HCT116 (cell line): ENCODE data around the gene TMEM132D. TPM values are rescaled to one million over a fixed set of nuclear protein-coding genes. Genes with fewer than 3 reads are reported as not detected.

ENCODE experiments used
- ATAC-seq: fragments of 200-7000 bp; cut with Tn5 transposase; 2 replicates; pipeline ENCODE4 v1.9.1; 2020; ENCODE audit warnings: mild to moderate bottlenecking, moderate library complexity
- BruUV-seq: library from RNA; stranded (reverse); fragments of 400-500 nt; replicated peaks from 2 replicates; lab custom pipeline; 2021; lab: Mats Ljungman, UMichigan
- CTCF ChIA-PET: fragments of 300-600 bp; sonication (Branson Sonifier 250); formaldehyde crosslinking; loops from one replicate; lab custom pipeline; 2021; ENCODE audit warnings: antibody characterized with exemption; lab: Charles Lee
- POLR2A ChIA-PET: fragments of 300-600, 350-600 bp; sonication (Branson Sonifier 250); formaldehyde crosslinking; loops from one replicate; lab custom pipeline; 2021; ENCODE audit warnings: antibody characterized with exemption; lab: Charles Lee
- RAD21 ChIA-PET, 2 experiments: fragments of 300-600 bp; sonication (Branson Sonifier 250); formaldehyde crosslinking; loops; one replicate each; lab custom pipeline; 2023; ENCODE audit warnings: low total read pairs in 2 of 2; ENCODE audit not compliant: uncharacterized antibody in 2 of 2, unreplicated experiment in 2 of 2, low non-redundant PET in 1 of 2; lab: Charles Lee
- DNase-seq: peaks from one replicate; pipeline ENCODE4 v3.0.0-alpha.2; 2010; ENCODE audit warnings: low read depth, low spot score
- H2AFZ ChIP-seq: fragments of 200-600 bp; shearing (Covaris generic), sonication (generic); 2 replicates; pipeline ENCODE4 v1.6.1; 2017; ENCODE audit warnings: low read depth, mixed run types, mixed read lengths, antibody characterized with exemption, low read length; ENCODE audit not compliant: poor library complexity, severe bottlenecking
- H3K27ac ChIP-seq: 2 replicates; pipeline ENCODE4 v1.5.1; 2012; ENCODE audit warnings: low read depth, low read length
- H3K27me3 ChIP-seq: fragments of 200-600 bp; sonication (generic); 2 replicates; pipeline ENCODE4 v1.6.1; 2016; ENCODE audit warnings: mixed run types, low read length, mixed read lengths; ENCODE audit not compliant: insufficient read depth
- H3K36me3 ChIP-seq, 2 experiments: fragments of 200-500 bp in 1 of 2; fragments of 200-600 bp in 1 of 2; sonication (Bioruptor generic) in 1 of 2; sonication (generic) in 1 of 2; 2 replicates each; pipeline versions ENCODE4 v1.5.1 to v1.6.1; 2014 to 2016; ENCODE audit warnings: low read length in 2 of 2, inconsistent platforms in 1 of 2, mixed read lengths in 1 of 2, mixed run types in 1 of 2; ENCODE audit not compliant: insufficient read depth in 2 of 2, control insufficient read depth in 1 of 2
- H3K4me1 ChIP-seq, 2 experiments: fragments of 200-600 bp in 1 of 2; sonication (generic) in 1 of 2; 2 replicates each; pipeline versions ENCODE4 v1.5.1 to v1.6.1; 2012 to 2017; ENCODE audit warnings: low read length in 2 of 2, inconsistent platforms in 1 of 2, mild to moderate bottlenecking in 1 of 2, mixed read lengths in 1 of 2, mixed run types in 1 of 2, moderate library complexity in 1 of 2; ENCODE audit not compliant: insufficient read depth in 2 of 2, control insufficient read depth in 1 of 2
- H3K4me2 ChIP-seq: fragments of 200-600 bp; sonication (generic); 2 replicates; pipeline ENCODE4 v1.6.1; 2017; ENCODE audit warnings: mixed run types, low read length, mixed read lengths
- H3K4me3 ChIP-seq, 2 experiments: fragments of 200-600 bp in 1 of 2; sonication (generic) in 1 of 2; replicated peaks in 1 of 2; 2 replicates each; pipeline ENCODE4 v1.5.1; 2011 to 2016; ENCODE audit warnings: low read length in 2 of 2, control low read depth in 1 of 2, low read depth in 1 of 2, mild to moderate bottlenecking in 1 of 2, mixed read lengths in 1 of 2, mixed run types in 1 of 2
- H3K79me2 ChIP-seq: fragments of 200-600 bp; sonication (generic); 2 replicates; pipeline ENCODE4 v1.6.1; 2017; ENCODE audit warnings: mild to moderate bottlenecking, mixed run types, low read length, moderate library complexity, mixed read lengths; ENCODE audit not compliant: insufficient read depth
- H3K9ac ChIP-seq: fragments of 200-600 bp; sonication (generic); 2 replicates; pipeline ENCODE4 v1.6.1; 2016; ENCODE audit warnings: low read length, mixed read lengths
- H3K9me2 ChIP-seq: fragments of 200-600 bp; sonication (generic), shearing (Covaris generic); 2 replicates; pipeline ENCODE4 v1.6.1; 2017; ENCODE audit warnings: mixed run types, mild to moderate bottlenecking, moderate library complexity; ENCODE audit not compliant: insufficient read depth
- H3K9me3 ChIP-seq, 2 experiments: fragments of 200-500 bp in 1 of 2; fragments of 200-600 bp in 1 of 2; sonication (Bioruptor generic) in 1 of 2; sonication (generic) in 1 of 2; 2 replicates each; pipeline ENCODE4 v1.6.1; 2014 to 2017; ENCODE audit warnings: low read length in 2 of 2, mixed read lengths in 2 of 2, inconsistent platforms in 1 of 2, low read depth in 1 of 2, mild to moderate bottlenecking in 1 of 2, mixed run types in 1 of 2, moderate library complexity in 1 of 2; ENCODE audit not compliant: control insufficient read depth in 1 of 2, insufficient read depth in 1 of 2
- H4K20me1 ChIP-seq: fragments of 200-600 bp; sonication (generic), shearing (Covaris generic); 2 replicates; pipeline ENCODE4 v1.6.1; 2017; ENCODE audit warnings: mixed run types, mild to moderate bottlenecking, moderate library complexity; ENCODE audit not compliant: insufficient read depth
- CBX3 ChIP-seq: IDR thresholded peaks from 2 replicates; pipeline ENCODE4 v1.6.1; 2012; ENCODE audit warnings: low read depth
- CEBPB ChIP-seq: IDR thresholded peaks from 2 replicates; pipeline ENCODE4 v1.6.1; 2012; ENCODE audit warnings: low read depth
- EGR1 ChIP-seq: IDR thresholded peaks from 2 replicates; pipeline ENCODE4 v1.6.1; 2012; ENCODE audit warnings: low read depth
- ELF1 ChIP-seq: IDR thresholded peaks from 2 replicates; pipeline ENCODE4 v1.6.1; 2012; ENCODE audit warnings: low read depth, borderline replicate concordance
- EZH2 ChIP-seq: fragments of 200-600 bp; sonication (generic); IDR thresholded peaks from 2 replicates; pipeline ENCODE4 v1.6.1; 2017; ENCODE audit warnings: antibody characterized with exemption, mixed run types
- EZH2phosphoT487 ChIP-seq: fragments of 200-600 bp; IDR thresholded peaks from 2 replicates; pipeline ENCODE4 v1.6.1; 2018; ENCODE audit warnings: antibody characterized with exemption, borderline replicate concordance
- FOSL1 ChIP-seq: IDR thresholded peaks from 2 replicates; pipeline ENCODE4 v1.6.1; 2012; ENCODE audit warnings: low read depth
- JUND ChIP-seq: IDR thresholded peaks from 2 replicates; pipeline ENCODE4 v1.6.1; 2012
- POLR2A ChIP-seq: IDR thresholded peaks from 2 replicates; pipeline ENCODE4 v1.7.0; 2011; ENCODE audit warnings: borderline replicate concordance; ENCODE audit not compliant: insufficient read depth, insufficient read length; ENCODE audit errors: extremely low read depth
- POLR2AphosphoS5 ChIP-seq: IDR thresholded peaks from 2 replicates; pipeline ENCODE4 v1.6.1; 2011; ENCODE audit warnings: mild to moderate bottlenecking, low read depth, low read length, moderate library complexity
- RAD21 ChIP-seq: IDR thresholded peaks from 2 replicates; pipeline ENCODE4 v1.6.1; 2012; ENCODE audit warnings: low read depth, mild to moderate bottlenecking
- SIN3A ChIP-seq: IDR thresholded peaks from 2 replicates; pipeline ENCODE4 v1.6.1; 2012; ENCODE audit warnings: low read depth
- SP1 ChIP-seq: IDR thresholded peaks from 2 replicates; pipeline ENCODE4 v1.6.1; 2012; ENCODE audit warnings: low read depth
- SRF ChIP-seq: IDR thresholded peaks from 2 replicates; pipeline ENCODE4 v1.6.1; 2012; ENCODE audit warnings: low read depth
- ZBTB33 ChIP-seq: IDR thresholded peaks from 2 replicates; pipeline ENCODE4 v1.6.1; 2011; ENCODE audit warnings: mild to moderate bottlenecking, low read length, moderate library complexity; ENCODE audit not compliant: insufficient replicate concordance; ENCODE audit errors: extremely low read depth
- ZNF274 ChIP-seq: fragments of 200-500 bp; sonication (Bioruptor generic); IDR thresholded peaks from 2 replicates; pipeline ENCODE4 v1.6.1; 2014; ENCODE audit warnings: mild to moderate bottlenecking, low read depth, low read length, inconsistent platforms
- intact Hi-C: fragments of 100-400 bp; cut with micrococcal nuclease; formaldehyde crosslinking; loops from 2 replicates; pipeline ENCODE4 v1.10.0; 2022
- total RNA-seq: library from RNA; stranded (reverse); gene quantifications from one replicate; pipeline ENCODE4 v1.2.1, GENCODE V29; 2021; ENCODE audit not compliant: unreplicated experiment
- TF ChIP-seq, protein P1 (sequence below), 3 experiments: fragments of 200-600 bp in 1 of 3; sonication (generic) in 1 of 3; IDR thresholded peaks in 2 of 3; conservative IDR thresholded peaks in 1 of 3; 2 replicates each; pipeline ENCODE4 v1.5.1; 2012 to 2017; ENCODE audit warnings: low read depth in 2 of 3, low read length in 2 of 3, antibody characterized with exemption in 1 of 3, borderline replicate concordance in 1 of 3, control low read depth in 1 of 3, mild to moderate bottlenecking in 1 of 3, mixed read lengths in 1 of 3, mixed run types in 1 of 3, moderate library complexity in 1 of 3; ENCODE audit not compliant: insufficient read depth in 1 of 3
- TF ChIP-seq, protein P2 (sequence below): IDR thresholded peaks from 2 replicates; pipeline ENCODE4 v1.6.1; 2012

TMEM132D gene
- total RNA-seq, 1 experiment from 2014 or later: not detected

DNA sequence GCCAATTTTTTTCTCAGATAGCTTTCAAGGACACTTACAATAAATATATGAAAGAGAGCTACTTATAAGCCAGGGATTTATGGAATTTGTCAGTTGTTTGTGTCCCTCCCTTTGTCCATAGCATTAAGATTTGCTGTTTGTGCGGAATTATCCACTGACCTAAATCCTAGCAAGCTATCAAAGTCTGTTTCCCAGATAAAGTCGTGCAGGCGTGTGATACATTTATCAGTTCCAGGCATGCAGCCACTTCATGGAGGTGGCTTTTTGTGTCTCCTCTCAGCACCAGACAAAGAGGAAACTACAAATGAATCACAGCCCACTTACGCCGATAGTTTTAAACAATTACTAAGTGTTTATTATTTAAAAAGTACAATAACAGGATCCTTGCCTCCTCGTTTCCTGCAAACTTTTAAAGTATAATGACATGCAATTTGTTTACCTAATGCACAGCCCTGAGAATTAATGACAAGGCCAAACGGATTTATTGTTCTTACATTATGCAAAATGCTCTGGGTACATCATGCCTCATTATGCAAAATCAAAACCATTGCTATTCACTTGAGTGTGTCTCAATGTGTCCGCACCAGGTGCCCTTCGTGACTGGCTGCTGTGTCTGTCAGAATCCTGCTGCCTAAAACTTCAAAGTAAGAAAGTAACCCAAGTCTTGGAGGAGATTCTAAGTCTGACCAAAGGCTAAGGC lies 627.3 kb downstream of the TMEM132D start (continued):
- TF ChIP-seq, protein P1, sequence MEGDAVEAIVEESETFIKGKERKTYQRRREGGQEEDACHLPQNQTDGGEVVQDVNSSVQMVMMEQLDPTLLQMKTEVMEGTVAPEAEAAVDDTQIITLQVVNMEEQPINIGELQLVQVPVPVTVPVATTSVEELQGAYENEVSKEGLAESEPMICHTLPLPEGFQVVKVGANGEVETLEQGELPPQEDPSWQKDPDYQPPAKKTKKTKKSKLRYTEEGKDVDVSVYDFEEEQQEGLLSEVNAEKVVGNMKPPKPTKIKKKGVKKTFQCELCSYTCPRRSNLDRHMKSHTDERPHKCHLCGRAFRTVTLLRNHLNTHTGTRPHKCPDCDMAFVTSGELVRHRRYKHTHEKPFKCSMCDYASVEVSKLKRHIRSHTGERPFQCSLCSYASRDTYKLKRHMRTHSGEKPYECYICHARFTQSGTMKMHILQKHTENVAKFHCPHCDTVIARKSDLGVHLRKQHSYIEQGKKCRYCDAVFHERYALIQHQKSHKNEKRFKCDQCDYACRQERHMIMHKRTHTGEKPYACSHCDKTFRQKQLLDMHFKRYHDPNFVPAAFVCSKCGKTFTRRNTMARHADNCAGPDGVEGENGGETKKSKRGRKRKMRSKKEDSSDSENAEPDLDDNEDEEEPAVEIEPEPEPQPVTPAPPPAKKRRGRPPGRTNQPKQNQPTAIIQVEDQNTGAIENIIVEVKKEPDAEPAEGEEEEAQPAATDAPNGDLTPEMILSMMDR (IDR thresholded peaks at IDR 0.05 in 2 of 3, conservative IDR thresholded peaks at IDR 0.05 in 1 of 3; ENCODE audit: borderline replicate concordance in 1 of 3, insufficient read depth in 1 of 3, low read depth in 2 of 3, low read length in 2 of 3): no peak
- TF ChIP-seq POLR2AphosphoS5 (no peak), SRF (no peak), ZNF274 (no peak), EZH2 (no peak), CEBPB (no peak), RAD21 (no peak), EGR1 (no peak), POLR2A (no peak), JUND (no peak), FOSL1 (no peak)
- TF ChIP-seq, protein P2, sequence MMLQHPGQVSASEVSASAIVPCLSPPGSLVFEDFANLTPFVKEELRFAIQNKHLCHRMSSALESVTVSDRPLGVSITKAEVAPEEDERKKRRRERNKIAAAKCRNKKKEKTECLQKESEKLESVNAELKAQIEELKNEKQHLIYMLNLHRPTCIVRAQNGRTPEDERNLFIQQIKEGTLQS: no peak

DNA sequence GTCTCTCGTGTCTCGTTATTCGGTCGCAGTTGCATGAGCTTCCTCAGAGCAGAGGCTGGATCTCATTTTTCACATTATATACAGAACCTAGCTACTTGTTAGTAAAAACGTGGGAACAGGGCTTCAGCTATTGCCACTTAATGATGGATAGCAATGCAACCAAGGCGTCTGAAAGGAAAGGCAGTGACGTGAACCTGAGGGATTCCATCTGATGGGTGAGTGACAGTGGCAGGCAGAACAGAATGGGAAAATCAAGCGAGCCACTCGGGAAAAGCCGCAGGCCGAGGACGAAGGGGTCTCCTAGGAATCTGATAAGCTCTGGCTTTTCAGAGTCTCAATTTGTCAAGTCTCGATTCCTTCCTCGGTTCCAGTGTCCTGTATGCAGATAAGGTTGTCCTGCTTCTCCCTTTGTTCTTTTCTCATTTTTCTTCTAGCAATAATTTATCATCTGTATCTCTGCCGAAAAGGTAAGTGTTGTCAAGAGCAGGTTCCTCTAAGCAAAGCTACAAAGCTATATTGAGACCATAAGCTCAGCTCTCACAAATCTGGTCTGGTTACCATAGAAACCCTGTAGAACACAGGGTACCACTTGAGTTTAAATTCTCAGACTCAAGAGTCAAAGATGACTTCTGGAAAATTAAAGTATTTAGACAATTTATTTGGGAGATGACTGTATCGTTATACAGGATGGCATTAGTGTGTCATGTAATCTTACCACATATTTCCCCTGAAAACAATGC lies 633.9 kb downstream of the TMEM132D start:
- Histone ChIP-seq H3K9me3 (peaks cover 0 to 28% of the 10 kb centered on the region in 2 experiments; a peak in 2 of 4 replicates), H3K9me2 (no peaks in the 10 kb centered on the region), H3K9ac (no peak overlapping the region), H4K20me1 (no peaks in the 10 kb centered on the region), H3K4me1 (no peaks in the 10 kb centered on the region), H3K4me2 (no peak overlapping the region), H3K36me3 (no peaks in the 10 kb centered on the region), H3K79me2 (no peaks in the 10 kb centered on the region), H3K4me3 (no peak overlapping the region), H3K27me3 (no peaks in the 10 kb centered on the region), H3K27ac (no peak overlapping the region), H2AFZ (no peak overlapping the region)
- no TSS peak for BruUV-seq
- ChIA-PET POLR2A (no interaction called here), RAD21 (no interaction called here), CTCF (no interaction called here)
- ATAC-seq (no peak), DNase-seq (no peak)
- intact Hi-C loops: no loop called here
- no peak for TF ChIP-seq POLR2AphosphoS5
- TF ChIP-seq ELF1: no peak
- TF ChIP-seq SP1: no peak
- no peak for TF ChIP-seq CBX3
- TF ChIP-seq ZBTB33: no peak
- TF ChIP-seq, protein P1 (IDR thresholded peaks at IDR 0.05 in 2 of 3, conservative IDR thresholded peaks at IDR 0.05 in 1 of 3; ENCODE audit: borderline replicate concordance in 1 of 3, insufficient read depth in 1 of 3, low read depth in 2 of 3, low read length in 2 of 3): no peak
- TF ChIP-seq SIN3A: no peak
- no peak for TF ChIP-seq EGR1
- no peak for TF ChIP-seq POLR2A
- no peak for TF ChIP-seq EZH2
- no peak for TF ChIP-seq CEBPB
- TF ChIP-seq EZH2phosphoT487: no peak
